K562 (cell line): ENCODE data around the gene PEX5L. TPM values are rescaled to one million over a fixed set of nuclear protein-coding genes. Genes with fewer than 3 reads are reported as not detected.
A peak's percentile ranks its signal among the peaks of the same experiment; 100 is the strongest.

Experiments used
- ATAC-seq: fragments of 200-7000 bp; cut with Tn5 transposase; 3 replicates; pipeline ENCODE4 v1.9.1; 2020; ENCODE audit warnings: moderate library complexity
- BruUV-seq: library from RNA; stranded (reverse); fragments of 400-500 nt; replicated peaks from 2 replicates; lab custom pipeline; 2021; lab: Mats Ljungman, UMichigan
- CTCF ChIA-PET: fragments of 300-600 bp; formaldehyde crosslinking; extraction: SDS; loops from one replicate; lab custom pipeline; 2021; ENCODE audit warnings: low intra/inter-chr PET ratio; lab: Yijun Ruan, JAX
- POLR2A ChIA-PET: fragments of 300-600, 350-650 bp; sonication (Branson Sonifier 250); formaldehyde crosslinking; extraction: SDS; loops from one replicate; lab custom pipeline; 2021; ENCODE audit warnings: antibody characterized with exemption, inconsistent platforms; lab: Yijun Ruan, JAX
- DNase-seq, 4 experiments: peaks; one replicate each; pipeline versions ENCODE4 v3.0.0 to v3.0.0-alpha.2; 2011 to 2018; ENCODE audit warnings: low spot score in 3 of 4, mixed read lengths in 3 of 4; ENCODE audit errors: extremely low read depth in 1 of 4
- FAIRE-seq: peaks from 2 replicates; lab custom pipeline; 2011; peaks lifted over from hg19 to GRCh38; lab: Jason Lieb, UNC
- H2AFZ ChIP-seq: 2 replicates; pipeline ENCODE4 v1.6.0; 2011; ENCODE audit warnings: low read depth, low read length, control low read depth, inconsistent platforms
- H3K27ac ChIP-seq: fragments of 200-600 bp; 3 replicates; pipeline ENCODE4 v1.8.0; 2011; ENCODE audit warnings: low read depth, mild to moderate bottlenecking, control low read depth, inconsistent platforms, low read length, moderate library complexity, mixed read lengths; ENCODE audit errors: extremely low read depth
- H3K27me3 ChIP-seq, 2 experiments: fragments of 300-600 bp in 1 of 2; 2 replicates in 1 of 2; 3 replicates in 1 of 2; pipeline versions ENCODE4 v1.6.0 to v1.8.0; 2011; ENCODE audit warnings: inconsistent platforms in 2 of 2, low read length in 2 of 2, mild to moderate bottlenecking in 1 of 2, mixed read lengths in 1 of 2, moderate library complexity in 1 of 2; ENCODE audit not compliant: control insufficient read depth in 2 of 2, insufficient read depth in 2 of 2
- H3K36me3 ChIP-seq: fragments of 300-600 bp; 3 replicates; pipeline ENCODE4 v1.8.0; 2011; ENCODE audit warnings: mild to moderate bottlenecking, low read length, inconsistent platforms; ENCODE audit not compliant: control insufficient read depth, insufficient read depth
- H3K4me1 ChIP-seq, 2 experiments: fragments of 200-600 bp in 1 of 2; replicated peaks in 1 of 2; 2 replicates in 1 of 2; 3 replicates in 1 of 2; pipeline versions ENCODE4 v1.5.1 to v1.8.0; 2011; ENCODE audit warnings: inconsistent platforms in 2 of 2, low read length in 2 of 2, mild to moderate bottlenecking in 1 of 2, mixed read lengths in 1 of 2, moderate library complexity in 1 of 2; ENCODE audit not compliant: control insufficient read depth in 2 of 2, insufficient read depth in 2 of 2
- H3K4me2 ChIP-seq: 2 replicates; pipeline ENCODE4 v1.6.1; 2011; ENCODE audit warnings: low read length, control low read depth, inconsistent platforms, mixed read lengths; ENCODE audit not compliant: insufficient read depth
- H3K4me3 ChIP-seq: fragments of 200-600 bp; sonication (generic), shearing (Covaris generic); 2 replicates; pipeline ENCODE4 v1.5.1; 2016; ENCODE audit warnings: control low read depth, inconsistent platforms
- H3K79me2 ChIP-seq: fragments of 200-600 bp; 3 replicates; pipeline ENCODE4 v1.8.0; 2011; ENCODE audit warnings: low read length, inconsistent platforms; ENCODE audit not compliant: control insufficient read depth, insufficient read depth
- H3K9ac ChIP-seq, 2 experiments: 2 replicates each; pipeline versions ENCODE4 v1.6.0 to v1.6.1; 2011; ENCODE audit warnings: low read depth in 2 of 2, low read length in 2 of 2, control low read depth in 1 of 2, inconsistent platforms in 1 of 2, mild to moderate bottlenecking in 1 of 2, mixed read lengths in 1 of 2; ENCODE audit not compliant: insufficient read depth in 1 of 2
- H3K9me1 ChIP-seq: one replicate; pipeline ENCODE4 v1.6.0; 2011; ENCODE audit warnings: inconsistent platforms, mild to moderate bottlenecking, low read length, moderate library complexity; ENCODE audit not compliant: control insufficient read depth, insufficient read depth
- H3K9me3 ChIP-seq: replicated peaks from 2 replicates; pipeline ENCODE4 v1.5.1; 2011; ENCODE audit warnings: low read depth, low read length, inconsistent platforms; ENCODE audit not compliant: control insufficient read depth, insufficient read depth
- H4K20me1 ChIP-seq: replicated peaks from 2 replicates; pipeline ENCODE4 v1.6.1; 2011; ENCODE audit warnings: low read length, inconsistent platforms, mixed read lengths; ENCODE audit not compliant: control insufficient read depth, insufficient read depth
- BRD9 ChIP-seq: fragments of 450-650 bp; IDR thresholded peaks from 2 replicates; pipeline ENCODE4 v1.6.1; 2018; ENCODE audit warnings: low read depth; ENCODE audit not compliant: partially characterized antibody
- RFX7 ChIP-seq: fragments of 250-450 bp; sonication (Bioruptor Pico); IDR thresholded peaks from 2 replicates; pipeline ENCODE4 v1.5.1; 2021; ENCODE audit warnings: mild to moderate bottlenecking
- WGBS: fragments of 100-300 bp; shearing (Covaris generic); methylation state at CpG from one replicate; pipeline ENCODE4 v1.1.6; 2016; ENCODE audit warnings: low coverage, mixed read lengths; ENCODE audit not compliant: insufficient coverage; ENCODE audit errors: missing lambda C conversion rate; 5-methylcytosine and 5-hydroxymethylcytosine counted together
- in situ Hi-C: fragments of 300-500 bp; cut with MboI; formaldehyde crosslinking; loops from 4 replicates; pipeline ENCODE4 v1.15.0; 2018; ENCODE audit warnings: inconsistent platforms, mixed read lengths
- intact Hi-C: fragments of 100-400 bp; cut with micrococcal nuclease; formaldehyde crosslinking; loops from 2 replicates; pipeline ENCODE4 v1.14.2; 2022
- polyA plus RNA-seq, 8 experiments: library from polyadenylated mRNA; depleted of rRNA in 4 of 8; stranded (reverse) in 5 of 8; unstranded in 3 of 8; fragments of >200 nt; fragmentation: Nextera tagmentation in 2 of 8; fragmentation: Illumina TruSeq in 1 of 8; extraction: Ambion mirVana in 2 of 8; extraction: Trizol in 1 of 8; gene quantifications; 2 replicates each; pipeline versions ENCODE4 v1.2.1 to v1.2.3, GENCODE V29; 2011 to 2014; ENCODE audit warnings: inconsistent platforms in 1 of 8, missing spikeins in 1 of 8
- total RNA-seq, 7 experiments: library from RNA; depleted of rRNA in 6 of 7; stranded (reverse); fragments of >200 nt in 6 of 7; fragmentation: Illumina TruSeq in 2 of 7; extraction: Trizol in 2 of 7; gene quantifications; 2 replicates each; pipeline versions ENCODE4 v1.2.1 to v1.2.3, GENCODE V29; 2011 to 2021; ENCODE audit warnings: low replicate concordance in 1 of 7
- TF ChIP-seq, protein P1 (sequence below): fragments of 450-650 bp; formaldehyde crosslinking; IDR thresholded peaks from 2 replicates; pipeline ENCODE4 v1.4.0; 2020; ENCODE audit warnings: mild to moderate bottlenecking, mixed read lengths

Gene PEX5L
- total and polyA plus RNA-seq, 9 of the 15 experiments (the other 6 are each of a cell fraction or from before 2014, with no cell fraction given), result not detected

DNA sequence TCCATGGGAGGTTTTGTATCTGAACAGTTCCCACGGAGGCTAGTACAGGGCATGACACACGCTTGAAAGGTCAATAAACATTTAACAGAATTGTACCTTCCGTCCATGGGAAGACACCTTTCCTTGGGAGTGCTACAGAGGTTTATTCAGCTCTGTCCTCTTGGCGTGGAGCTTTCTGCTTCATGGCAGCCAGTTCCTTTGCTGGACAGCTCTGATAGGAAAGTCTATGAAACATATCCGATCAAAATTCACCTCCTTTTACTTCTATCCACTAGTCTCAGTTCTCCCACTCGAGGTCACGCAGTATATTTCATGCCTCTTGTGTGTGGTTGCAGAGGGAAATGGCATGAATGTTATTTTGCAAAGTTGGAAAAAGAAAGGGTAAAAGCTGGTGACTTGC lies 91.2 kb downstream of the PEX5L start (continued):
- no peak for TF ChIP-seq RFX7

- Histone ChIP-seq H3K4me1 (peaks cover 0 to 5% of the 10 kb centered on the region in 2 experiments; a peak in 2 of 5 replicates), H3K79me2 (no peaks in the 10 kb centered on the region), H3K9me3 (no peaks in the 10 kb centered on the region), H3K27ac (no peak overlapping the region), H3K9me1 (no peaks in the 10 kb centered on the region), H3K27me3 (no peaks in the 10 kb centered on the region), H3K4me2 (no peak overlapping the region), H3K4me3 (no peak overlapping the region), H3K9ac (no peak overlapping the region), H2AFZ (no peak overlapping the region), H3K36me3 (no peaks in the 10 kb centered on the region), H4K20me1 (no peaks in the 10 kb centered on the region)
- BruUV-seq, result no TSS peak
- TF ChIP-seq BRD9, result no peak
- TF ChIP-seq, protein P1, sequence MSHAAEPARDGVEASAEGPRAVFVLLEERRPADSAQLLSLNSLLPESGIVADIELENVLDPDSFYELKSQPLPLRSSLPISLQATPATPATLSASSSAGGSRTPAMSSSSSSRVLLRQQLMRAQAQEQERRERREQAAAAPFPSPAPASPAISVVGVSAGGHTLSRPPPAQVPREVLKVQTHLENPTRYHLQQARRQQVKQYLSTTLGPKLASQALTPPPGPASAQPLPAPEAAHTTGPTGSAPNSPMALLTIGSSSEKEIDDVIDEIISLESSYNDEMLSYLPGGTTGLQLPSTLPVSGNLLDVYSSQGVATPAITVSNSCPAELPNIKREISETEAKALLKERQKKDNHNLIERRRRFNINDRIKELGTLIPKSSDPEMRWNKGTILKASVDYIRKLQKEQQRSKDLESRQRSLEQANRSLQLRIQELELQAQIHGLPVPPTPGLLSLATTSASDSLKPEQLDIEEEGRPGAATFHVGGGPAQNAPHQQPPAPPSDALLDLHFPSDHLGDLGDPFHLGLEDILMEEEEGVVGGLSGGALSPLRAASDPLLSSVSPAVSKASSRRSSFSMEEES (CRISPR knock-in tag), result peak; percentile 43
- FAIRE-seq (no peak), ATAC-seq (no peak), DNase-seq (peak in 2 of 4 experiments; percentile 13 to 15)
- POLR2A ChIA-PET, result no interaction called here
- CTCF ChIA-PET, result no interaction called here
- intact Hi-C loops, result no loop called here
- in situ Hi-C loops, result no loop called here
- whole genome bisulfite sequencing, result 0% methylated on average over 6 of the region's 6 CpGs
Observed at GRCh38 chr3:179943117-179943880, 93.4 kb downstream of the PEX5L start.
